ENCODE results near the gene DNAJC1. TPM values are rescaled to one million over a fixed set of nuclear protein-coding genes. Genes with fewer than 3 reads are reported as not detected.
A peak's percentile ranks its signal among the peaks of the same experiment; 100 is the strongest.

DNAJC1 gene
- total and polyA plus RNA-seq, 2 of the 4 experiments (the other 2 are of a cell fraction) = 12.7 to 13.3 TPM

DNA sequence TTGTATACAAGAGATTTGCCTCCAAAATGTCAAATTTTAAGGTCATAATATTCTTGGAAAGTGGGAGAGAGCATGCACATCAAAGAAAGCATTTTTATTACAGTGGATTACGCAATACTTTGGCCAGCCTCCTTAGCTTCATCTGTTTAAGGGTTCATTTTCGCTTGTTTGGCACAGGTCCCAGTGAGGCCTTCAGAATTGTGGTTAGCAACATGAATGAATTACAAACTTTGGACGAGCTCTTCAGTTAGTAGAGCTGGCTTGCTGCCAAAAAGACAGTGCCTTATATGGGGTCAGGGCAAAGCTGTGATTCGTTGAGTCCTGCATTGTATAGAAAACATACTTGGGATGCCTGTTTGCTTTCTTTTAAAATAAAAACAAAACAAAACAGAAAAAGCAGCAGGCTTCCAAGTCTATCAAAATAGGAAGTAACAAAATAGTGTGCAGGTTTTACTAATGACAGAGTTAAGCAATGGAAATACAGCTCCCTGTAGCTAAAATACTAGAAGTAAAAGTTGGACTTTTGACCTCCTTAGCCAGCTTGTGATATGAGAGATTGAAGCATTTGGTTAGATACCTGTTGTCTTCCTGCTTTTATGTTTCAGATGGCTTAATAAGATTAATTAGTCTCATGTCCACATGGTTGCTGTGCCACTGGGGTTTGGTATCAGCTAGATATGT is 278.7 kb downstream of the DNAJC1 start:
- Histone ChIP-seq H4K20me1 (ENCODE audit: insufficient read depth, low read length) (peaks cover 10% of the 10 kb centered on the region; the same call in 1 of the 2 replicates), H2BK120ac (ENCODE audit: low read depth, low read length) (no peak overlapping the region), H3K9ac (ENCODE audit: low read depth, low read length) (no peak overlapping the region), H3K4me2 (ENCODE audit: low read depth, low read length) (peak overlapping the region; percentile 21; the same call in 1 of the 2 replicates), H3K14ac (replicated peaks; ENCODE audit: low read depth, low read length) (no peak overlapping the region), H2AFZ (replicated peaks; ENCODE audit: low read length, poor library complexity) (no peak overlapping the region), H3K27me3 (ENCODE audit: control insufficient read depth, insufficient read depth, low read length) (no peaks in the 10 kb centered on the region), H3K9me1 (ENCODE audit: insufficient read depth, low read length) (peaks cover 11% of the 10 kb centered on the region), H2BK5ac (ENCODE audit: low read depth, low read length, poor library complexity, severe bottlenecking) (peak overlapping the region; percentile 30), H3K36me3 (ENCODE audit: control insufficient read depth, insufficient read depth, low read length) (peaks cover 5% of the 10 kb centered on the region; the same call in 1 of the 2 replicates), H4K8ac (ENCODE audit: low read depth in 2 of 2, low read length in 2 of 2) (no peak overlapping the region), H2BK20ac (ENCODE audit: low read depth, low read length) (no peak overlapping the region), H3K79me1 (ENCODE audit: low read depth in 1 of 2, low read length in 2 of 2) (peaks cover 8 to 38% of the 10 kb centered on the region in 2 experiments; a peak in 3 of 4 replicates), H3K23ac (ENCODE audit: low read depth, low read length) (no peak overlapping the region), H3K9me3 (ENCODE audit: control insufficient read depth, insufficient read depth, low read length) (no peaks in the 10 kb centered on the region), H3K27ac (ENCODE audit: insufficient read depth, low read length) (no peak overlapping the region), H3K4me3 (ENCODE audit: insufficient read depth, low read depth, low read length) (no peak overlapping the region), H2AK5ac (ENCODE audit: low read depth, low read length) (no peak overlapping the region), H2BK15ac (ENCODE audit: low read depth, low read length) (no peak overlapping the region), H4K91ac (ENCODE audit: insufficient read depth, low read depth, low read length) (no peak overlapping the region), H3K56ac (ENCODE audit: extremely low read depth, insufficient read depth, low read length) (no peak overlapping the region), H4K5ac (ENCODE audit: low read depth, low read length) (no peak overlapping the region), H2AK9ac (replicated peaks; ENCODE audit: low read depth, low read length, poor library complexity) (no peak overlapping the region), H3K4me1 (ENCODE audit: control insufficient read depth, insufficient read depth, low read length) (peaks cover 6% of the 10 kb centered on the region; the same call in 1 of the 2 replicates), H3K4ac (ENCODE audit: low read depth, low read length) (no peak overlapping the region), H3K18ac (ENCODE audit: low read depth, low read length) (no peak overlapping the region)
- peak; percentile 88 for ATAC-seq (ENCODE audit: low read depth)
- POLR2A ChIA-PET (ENCODE audit: unreplicated experiment) = interaction anchor here (1.1 kb wide), 1 partner anchor 199 kb away, joined by 3 read pairs; no protein-coding TSS in a partner anchor
- in situ Hi-C loops (cut with MboI; ENCODE audit: low sequenced_read_pairs) = loop anchor here (5.0 to 25.0 kb wide), 2 partner anchors 228 to 638 kb away; no protein-coding TSS in a partner anchor
- no TSS peak for BruUV-seq (replicated peaks)
- CTCF ChIA-PET = interaction anchor here (1.7 kb wide), 1 partner anchor 229 kb away, joined by 4 read pairs; no protein-coding TSS in a partner anchor
- peak; percentile 100 for DNase-seq
- WGBS, 2 experiments (ENCODE audit: extremely low coverage in 2 of 2, insufficient read length in 1 of 2) = 0% methylated on average over 1 of the region's 4 CpGs; no CpG with 5 or more reads in 1 of the 2 experiments
- intact Hi-C loops (cut with micrococcal nuclease) = loop anchor here (2.0 to 5.0 kb wide), 2 partner anchors 93 to 230 kb away; no protein-coding TSS in a partner anchor
- TF ChIP-seq CEBPB (IDR thresholded peaks at IDR 0.05; ENCODE audit: low read depth, low read length) (peak; percentile 100), MXI1 (IDR thresholded peaks at IDR 0.05; ENCODE audit: borderline replicate concordance, low read depth, low read length) (0 out of 2 replicates have a peak, but pooled peaks have one; percentile 38), NFE2L2 (IDR thresholded peaks at IDR 0.05; ENCODE audit: low read depth, low read length) (no peak)
- dilution Hi-C loops (cut with HindIII; ENCODE audit: low sequenced_read_pairs, unreplicated experiment) = no loop called here

Data from IMR-90 (cell line).